Liver (tissue), 3 donors: ENCODE results near the gene ZCCHC9.

Experiments
- SP1 ChIP-seq: IDR thresholded peaks from 2 replicates; pipeline ENCODE4 v1.6.1; 2018; ENCODE audit warnings: antibody characterized with exemption, mild to moderate bottlenecking
- YY1 ChIP-seq: IDR thresholded peaks from 2 replicates; pipeline ENCODE4 v1.6.1; 2016; ENCODE audit warnings: antibody characterized with exemption, mild to moderate bottlenecking
- TF ChIP-seq, protein P1 (sequence below): fragments of 150-350 bp; IDR thresholded peaks from 2 replicates; pipeline ENCODE4 v1.5.1; 2017; ENCODE audit warnings: improper control_type of control experiment, low read depth, low read length; ENCODE audit not compliant: missing input control
- TF ChIP-seq, protein P2 (sequence below): IDR thresholded peaks from 2 replicates; pipeline ENCODE4 v1.6.1; 2016; ENCODE audit warnings: antibody characterized with exemption
- donor health status: healthy.
- donor health status: healthy.

DNA sequence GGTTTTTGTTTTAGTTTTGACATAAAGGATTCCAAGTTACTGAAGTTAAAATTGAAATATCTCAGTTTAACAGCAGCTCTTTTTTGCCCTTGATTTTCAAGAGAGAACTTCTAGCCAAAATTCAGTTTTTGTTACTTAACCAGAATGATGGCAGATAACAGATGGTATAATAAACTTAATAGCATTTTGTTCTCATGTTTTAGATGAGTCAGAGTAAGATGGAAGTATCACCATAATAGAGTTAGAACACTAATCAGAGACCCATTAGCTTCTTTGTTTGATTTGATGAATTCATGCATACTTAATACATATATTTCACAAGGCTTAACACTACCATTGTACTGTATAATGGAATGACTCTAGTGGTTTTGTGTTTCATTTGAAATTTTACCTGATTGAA, 11.9 kb downstream of the ZCCHC9 start:
- TF ChIP-seq SP1: no peak
- TF ChIP-seq, protein P1, sequence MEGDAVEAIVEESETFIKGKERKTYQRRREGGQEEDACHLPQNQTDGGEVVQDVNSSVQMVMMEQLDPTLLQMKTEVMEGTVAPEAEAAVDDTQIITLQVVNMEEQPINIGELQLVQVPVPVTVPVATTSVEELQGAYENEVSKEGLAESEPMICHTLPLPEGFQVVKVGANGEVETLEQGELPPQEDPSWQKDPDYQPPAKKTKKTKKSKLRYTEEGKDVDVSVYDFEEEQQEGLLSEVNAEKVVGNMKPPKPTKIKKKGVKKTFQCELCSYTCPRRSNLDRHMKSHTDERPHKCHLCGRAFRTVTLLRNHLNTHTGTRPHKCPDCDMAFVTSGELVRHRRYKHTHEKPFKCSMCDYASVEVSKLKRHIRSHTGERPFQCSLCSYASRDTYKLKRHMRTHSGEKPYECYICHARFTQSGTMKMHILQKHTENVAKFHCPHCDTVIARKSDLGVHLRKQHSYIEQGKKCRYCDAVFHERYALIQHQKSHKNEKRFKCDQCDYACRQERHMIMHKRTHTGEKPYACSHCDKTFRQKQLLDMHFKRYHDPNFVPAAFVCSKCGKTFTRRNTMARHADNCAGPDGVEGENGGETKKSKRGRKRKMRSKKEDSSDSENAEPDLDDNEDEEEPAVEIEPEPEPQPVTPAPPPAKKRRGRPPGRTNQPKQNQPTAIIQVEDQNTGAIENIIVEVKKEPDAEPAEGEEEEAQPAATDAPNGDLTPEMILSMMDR: no peak
- TF ChIP-seq, protein P2, sequence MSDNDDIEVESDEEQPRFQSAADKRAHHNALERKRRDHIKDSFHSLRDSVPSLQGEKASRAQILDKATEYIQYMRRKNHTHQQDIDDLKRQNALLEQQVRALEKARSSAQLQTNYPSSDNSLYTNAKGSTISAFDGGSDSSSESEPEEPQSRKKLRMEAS: no peak
- TF ChIP-seq YY1: no peak
